Activated T-cell treated with anti-CD3 and anti-CD28 coated beads, Interleukin-2, amount 50 U/mL, for 4 hours (primary cell): ENCODE results near the gene RBM38. TPM values are rescaled to one million over a fixed set of nuclear protein-coding genes. Genes with fewer than 3 reads are reported as not detected.

Source experiments
- ATAC-seq, 2 donors: fragments of 200-7000 bp; cut with Tn5 transposase; one replicate each; pipeline ENCODE4 v1.10.0; 2021
- DNase-seq: peaks from one replicate; pipeline ENCODE4 v3.0.0-alpha.2; 2020
- H3K27me3 Mint-ChIP-seq: one replicate; pipeline ENCODE4 v1.8.0; 2021; ENCODE audit warnings: low read depth, mixed read lengths
- H3K36me3 Mint-ChIP-seq: one replicate; pipeline ENCODE4 v1.8.0; 2022; ENCODE audit warnings: mixed read lengths; ENCODE audit not compliant: insufficient read depth
- H3K4me1 Mint-ChIP-seq: one replicate; pipeline ENCODE4 v1.8.0; 2021; ENCODE audit warnings: low read depth, mixed read lengths
- H3K4me3 Mint-ChIP-seq: one replicate; pipeline ENCODE4 v1.8.0; 2021; ENCODE audit warnings: mild to moderate bottlenecking, moderate library complexity, mixed read lengths
- H3K9me3 Mint-ChIP-seq: one replicate; pipeline ENCODE4 v1.8.0; 2021; ENCODE audit warnings: mixed read lengths
- total RNA-seq, 3 donors: library from RNA; stranded (reverse); gene quantifications; one replicate each; pipeline ENCODE4 v1.2.1, GENCODE V29; 2021

RBM38 gene
- total RNA-seq, 3 donors from 2014 or later: 123 to 172 (median 129) TPM

DNA sequence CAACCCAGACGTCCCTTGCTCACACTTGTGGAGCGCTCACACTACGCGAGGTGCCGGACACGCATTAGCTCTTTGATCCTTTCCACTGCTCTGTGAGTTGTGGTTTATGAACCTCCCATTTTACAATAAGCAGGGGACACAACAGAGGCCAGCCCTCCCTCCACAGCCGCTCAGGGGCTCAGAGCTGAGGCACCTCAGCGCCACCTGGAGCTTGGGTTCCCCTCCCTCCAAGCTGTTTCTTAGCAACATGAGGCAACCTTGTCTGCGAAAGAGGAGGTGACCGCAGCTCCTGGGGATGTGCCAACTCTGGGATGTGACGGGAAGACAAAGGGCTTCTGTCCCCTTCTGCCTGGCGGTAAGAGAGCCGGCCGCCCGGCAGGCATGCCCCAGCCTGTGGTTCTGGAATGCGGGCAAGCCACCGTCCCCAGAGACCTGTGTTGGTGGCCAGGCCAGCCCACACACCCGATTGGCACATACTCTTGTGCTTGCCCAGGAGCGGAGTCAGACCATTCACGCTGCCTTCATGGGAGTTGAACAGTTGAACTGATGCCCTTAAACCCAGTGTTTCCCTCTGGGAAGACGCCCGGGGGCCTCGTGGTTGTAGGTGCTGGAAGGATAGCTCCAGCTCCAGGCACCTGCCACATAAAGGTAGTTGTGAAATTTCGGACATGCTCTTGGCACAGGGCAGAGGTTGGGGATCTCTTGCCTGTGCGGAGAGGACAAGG, 44.5 kb downstream of the RBM38 start:
- ATAC-seq: no peak
- Mint-ChIP-seq H3K4me3 (no peak overlapping the region), H3K4me1 (peaks cover 54% of the 10 kb centered on the region), H3K36me3 (no peaks in the 10 kb centered on the region), H3K27me3 (no peaks in the 10 kb centered on the region), H3K9me3 (no peaks in the 10 kb centered on the region)
- peak; percentile 24 for DNase-seq

- Mint-ChIP-seq H3K4me3 (no peak overlapping the region), H3K4me1 (peaks cover 52% of the 10 kb centered on the region), H3K27me3 (no peaks in the 10 kb centered on the region), H3K9me3 (no peaks in the 10 kb centered on the region), H3K36me3 (no peaks in the 10 kb centered on the region)
- DNase-seq (no peak), ATAC-seq (no peak)
Measured at GRCh38 chr20:57436223-57436545, 45.0 kb downstream of the RBM38 start.

GRCh38 chr20:57437267-57437666, 46.1 kb downstream of the RBM38 start:
- no peaks in the 10 kb centered on the region for H3K36me3 Mint-ChIP-seq
- no peaks in the 10 kb centered on the region for H3K27me3 Mint-ChIP-seq
- DNase-seq (no peak), ATAC-seq (no peak)
- peaks cover 42% of the 10 kb centered on the region for H3K4me1 Mint-ChIP-seq
- no peaks in the 10 kb centered on the region for H3K9me3 Mint-ChIP-seq
- no peak overlapping the region for H3K4me3 Mint-ChIP-seq

GRCh38 chr20:57437672-57438330, 46.6 kb downstream of the RBM38 start:
- Mint-ChIP-seq H3K36me3 (no peaks in the 10 kb centered on the region), H3K27me3 (no peaks in the 10 kb centered on the region), H3K9me3 (no peaks in the 10 kb centered on the region), H3K4me3 (no peak overlapping the region), H3K4me1 (peaks cover 36% of the 10 kb centered on the region)
- DNase-seq (no peak), ATAC-seq (no peak)

- Mint-ChIP-seq H3K27me3 (no peaks in the 10 kb centered on the region), H3K4me1 (peaks cover 29% of the 10 kb centered on the region), H3K4me3 (no peak overlapping the region), H3K36me3 (no peaks in the 10 kb centered on the region), H3K9me3 (no peaks in the 10 kb centered on the region)
- ATAC-seq: no peak
- DNase-seq: no peak
Measured at GRCh38 chr20:57438552-57438951, 47.4 kb downstream of the RBM38 start.

DNA sequence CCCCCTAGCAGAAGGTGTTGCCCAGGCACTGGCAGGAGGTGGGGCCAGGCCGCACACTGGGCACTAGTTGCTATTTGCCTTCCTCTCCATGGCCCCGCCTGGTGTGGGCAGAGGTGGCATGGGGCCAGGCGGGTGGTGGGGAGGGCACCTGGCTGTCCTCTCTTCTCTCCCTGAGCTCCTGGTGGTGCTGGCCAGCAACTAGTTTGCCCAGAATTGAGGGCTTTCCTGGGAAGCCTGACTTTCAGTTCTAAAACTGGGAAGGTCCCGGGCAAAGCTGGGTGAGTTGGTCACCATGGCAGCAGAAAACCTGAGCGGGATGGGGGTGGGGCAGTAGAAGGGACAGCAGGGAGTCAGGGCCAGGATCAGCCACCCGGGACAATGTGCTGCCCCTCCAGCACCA, 48.2 kb downstream of the RBM38 start:
- no peaks in the 10 kb centered on the region for H3K36me3 Mint-ChIP-seq
- H3K4me3 Mint-ChIP-seq: no peak overlapping the region
- no peaks in the 10 kb centered on the region for H3K9me3 Mint-ChIP-seq
- DNase-seq (no peak), ATAC-seq (no peak)
- H3K4me1 Mint-ChIP-seq: peaks cover 20% of the 10 kb centered on the region
- H3K27me3 Mint-ChIP-seq: no peaks in the 10 kb centered on the region

GRCh38 chr20:57439993-57440392, 48.8 kb downstream of the RBM38 start:
- no peaks in the 10 kb centered on the region for H3K27me3 Mint-ChIP-seq
- no peak for DNase-seq

GRCh38 chr20:57440678-57441509, 49.7 kb downstream of the RBM38 start:
- Mint-ChIP-seq H3K36me3 (no peaks in the 10 kb centered on the region), H3K4me3 (no peak overlapping the region), H3K4me1 (peaks cover 5% of the 10 kb centered on the region), H3K9me3 (no peaks in the 10 kb centered on the region), H3K27me3 (no peaks in the 10 kb centered on the region)
- ATAC-seq: no peak
- DNase-seq: no peak

More at GRCh38 chr20:57439993-57440392, 48.8 kb downstream of the RBM38 start:
- H3K36me3 Mint-ChIP-seq: no peaks in the 10 kb centered on the region
- ATAC-seq: no peak
- peaks cover 14% of the 10 kb centered on the region for H3K4me1 Mint-ChIP-seq
- H3K4me3 Mint-ChIP-seq: no peak overlapping the region
- no peaks in the 10 kb centered on the region for H3K9me3 Mint-ChIP-seq

DNA sequence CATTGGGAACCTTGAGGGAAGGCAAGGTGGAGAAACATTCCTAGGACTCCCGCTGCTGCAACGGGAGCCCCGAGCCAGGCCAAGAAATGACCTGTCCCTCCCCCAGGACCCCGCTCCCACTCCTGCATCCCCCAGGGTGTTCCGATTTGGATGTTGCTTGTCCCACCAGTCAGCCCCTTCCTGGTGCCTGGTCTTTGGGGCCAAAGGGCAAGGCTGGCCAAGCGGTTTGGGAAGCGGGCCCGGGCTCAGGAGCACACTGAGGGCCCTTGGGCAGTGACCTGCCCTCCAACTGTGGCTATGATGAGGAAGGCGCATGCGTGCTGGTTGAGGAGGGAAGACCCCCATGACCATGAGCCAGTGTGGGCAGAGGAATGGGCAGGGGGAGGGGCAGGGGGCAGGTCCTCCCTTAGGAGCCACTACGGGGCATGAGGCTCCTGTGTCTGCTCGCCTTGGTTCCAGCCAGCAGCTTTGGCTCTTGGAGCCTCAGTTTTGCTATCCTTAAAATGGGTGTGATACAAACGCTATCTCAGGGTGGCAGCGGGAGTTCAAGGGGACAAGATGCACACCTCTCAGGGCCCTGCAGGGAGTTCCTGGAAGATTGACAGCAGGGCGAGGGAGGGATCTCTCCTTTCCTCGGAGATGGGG, 50.4 kb downstream of the RBM38 start:
- H3K27me3 Mint-ChIP-seq: no peaks in the 10 kb centered on the region
- peaks cover 2% of the 10 kb centered on the region for H3K4me1 Mint-ChIP-seq
- H3K36me3 Mint-ChIP-seq: no peaks in the 10 kb centered on the region
- ATAC-seq: no peak
- no peak overlapping the region for H3K4me3 Mint-ChIP-seq
- no peaks in the 10 kb centered on the region for H3K9me3 Mint-ChIP-seq
- DNase-seq: no peak

GRCh38 chr20:57442158-57442887, 51.1 kb downstream of the RBM38 start:
- ATAC-seq (no peak), DNase-seq (no peak)
- Mint-ChIP-seq H3K9me3 (no peaks in the 10 kb centered on the region), H3K27me3 (no peaks in the 10 kb centered on the region), H3K4me3 (no peak overlapping the region), H3K4me1 (peaks cover 2% of the 10 kb centered on the region), H3K36me3 (no peaks in the 10 kb centered on the region)

GRCh38 chr20:57442888-57443239, 51.7 kb downstream of the RBM38 start:
- H3K4me3 Mint-ChIP-seq: no peak overlapping the region
- H3K9me3 Mint-ChIP-seq: no peaks in the 10 kb centered on the region
- H3K36me3 Mint-ChIP-seq: no peaks in the 10 kb centered on the region
- ATAC-seq (no peak), DNase-seq (no peak)
- no peaks in the 10 kb centered on the region for H3K27me3 Mint-ChIP-seq
- H3K4me1 Mint-ChIP-seq: peaks cover 2% of the 10 kb centered on the region

DNA sequence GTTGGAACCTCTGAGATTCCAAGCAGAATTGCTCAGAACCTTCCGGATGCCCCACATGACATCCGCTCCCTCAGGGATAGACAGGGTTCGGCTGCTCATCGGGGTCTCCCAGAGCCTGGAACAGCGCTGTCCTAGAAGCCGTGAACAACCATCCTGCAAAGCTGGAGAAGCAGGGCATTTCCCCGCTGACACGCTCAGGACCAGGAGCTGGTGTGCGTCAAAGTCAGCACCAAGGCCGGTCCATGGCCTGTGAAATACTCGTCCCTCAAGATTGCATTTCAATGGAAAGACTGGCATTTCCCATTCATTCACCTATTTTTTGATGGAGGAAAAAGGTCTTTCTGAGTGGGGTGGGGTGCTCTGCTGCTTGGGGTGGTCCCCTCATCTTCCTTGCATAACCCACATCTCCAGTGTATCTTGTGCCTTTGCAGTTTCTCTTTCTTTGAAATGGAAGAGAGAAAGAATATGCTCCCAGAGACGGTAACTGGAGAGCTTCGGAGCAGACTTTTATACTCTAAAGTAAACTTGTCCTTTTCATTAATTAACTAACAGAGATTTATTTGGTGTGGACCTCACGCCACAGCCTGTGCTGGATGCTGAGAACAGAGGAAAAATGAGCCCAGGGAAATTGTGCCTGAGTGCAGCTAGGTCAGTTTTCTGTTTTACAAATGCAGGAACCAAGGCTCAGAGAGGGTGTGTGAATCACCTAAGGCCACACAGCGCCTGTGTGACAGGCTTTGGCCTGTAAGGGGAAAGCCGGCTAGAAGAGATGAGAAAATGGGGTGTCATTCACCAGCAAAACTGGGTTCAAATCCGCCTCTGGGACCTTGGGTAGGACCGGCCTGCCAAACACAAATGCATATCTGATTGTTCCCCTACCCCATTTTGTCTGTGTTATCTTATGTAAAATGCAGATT, 52.4 kb downstream of the RBM38 start:
- Mint-ChIP-seq H3K4me3 (no peak overlapping the region), H3K27me3 (no peaks in the 10 kb centered on the region), H3K4me1 (no peaks in the 10 kb centered on the region), H3K9me3 (no peaks in the 10 kb centered on the region), H3K36me3 (no peaks in the 10 kb centered on the region)
- ATAC-seq: no peak
- DNase-seq: no peak

- Mint-ChIP-seq H3K4me3 (no peak overlapping the region), H3K36me3 (no peaks in the 10 kb centered on the region), H3K9me3 (no peaks in the 10 kb centered on the region), H3K27me3 (no peaks in the 10 kb centered on the region), H3K4me1 (peaks cover under 1% of the 10 kb centered on the region)
- ATAC-seq (no peak), DNase-seq (no peak)
Measured at GRCh38 chr20:57444394-57445048, 53.3 kb downstream of the RBM38 start.
